Nucleus accumbens (tissue), 56 donors: Measurements from ENCODE around the gene ELMO3.

Source experiments
- DNase-seq, 56 donors: peaks; one replicate each; lab custom pipeline; 2025; lab: John Stamatoyannopoulos, UW

The ELMO3 gene

GRCh38 chr16:67193536-67193935, 5.4 kb upstream of the ELMO3 start:
- no peak for DNase-seq

GRCh38 chr16:67194260-67194659, 4.7 kb upstream of the ELMO3 start:
- no peak for DNase-seq

DNA sequence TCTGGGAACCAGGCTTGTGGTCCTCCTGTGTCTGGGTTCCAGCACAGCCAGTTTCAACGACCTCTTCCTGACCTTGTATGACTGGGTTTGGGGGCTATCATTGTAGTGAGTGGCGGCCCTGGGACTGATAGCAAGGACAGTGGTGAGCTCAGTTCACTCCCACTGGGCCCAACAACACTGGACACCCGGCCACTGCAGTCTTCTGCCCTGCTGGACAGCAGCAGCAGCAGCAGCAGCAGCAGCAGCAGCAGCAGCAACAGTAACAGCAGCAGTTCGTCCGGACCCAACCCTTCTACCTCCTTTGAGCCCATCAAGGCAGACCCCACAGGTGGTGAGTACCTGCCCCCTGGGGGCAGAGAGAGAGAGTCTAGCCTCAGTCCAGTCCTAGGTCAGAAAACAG, 3.3 kb upstream of the ELMO3 start:
- DNase-seq: no peak

GRCh38 chr16:67196881-67197280, 2.0 kb upstream of the ELMO3 start:
- DNase-seq: no peak

DNA sequence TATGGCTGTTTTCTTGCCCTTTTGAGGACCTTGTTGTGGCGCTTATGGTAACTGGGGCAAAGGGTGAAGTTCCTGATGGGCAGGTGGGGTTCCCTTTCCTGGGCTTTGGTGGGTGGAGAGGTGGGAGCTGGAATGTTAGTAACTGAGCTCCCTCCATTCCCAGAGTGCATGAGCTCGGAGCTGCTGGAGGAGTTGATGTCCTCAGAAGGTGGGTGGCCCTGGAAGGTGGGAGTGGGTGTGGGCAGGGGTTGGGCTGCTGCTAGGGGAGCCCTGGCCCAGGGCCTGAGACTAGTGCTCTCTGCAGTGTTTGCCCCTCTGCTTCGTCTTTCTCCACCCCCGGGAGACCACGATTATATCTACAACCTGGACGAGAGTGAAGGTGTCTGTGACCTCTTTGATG, 1.2 kb upstream of the ELMO3 start:
- DNase-seq: no peak

GRCh38 chr16:67198238-67198734, 645 bp upstream of the ELMO3 start:
- peak in 38 of 56 donors; percentile 11 to 68 (median 36) for DNase-seq

- DNase-seq: no peak
Measured at GRCh38 chr16:67199808-67200198, 872 bp downstream of the ELMO3 start.

DNA sequence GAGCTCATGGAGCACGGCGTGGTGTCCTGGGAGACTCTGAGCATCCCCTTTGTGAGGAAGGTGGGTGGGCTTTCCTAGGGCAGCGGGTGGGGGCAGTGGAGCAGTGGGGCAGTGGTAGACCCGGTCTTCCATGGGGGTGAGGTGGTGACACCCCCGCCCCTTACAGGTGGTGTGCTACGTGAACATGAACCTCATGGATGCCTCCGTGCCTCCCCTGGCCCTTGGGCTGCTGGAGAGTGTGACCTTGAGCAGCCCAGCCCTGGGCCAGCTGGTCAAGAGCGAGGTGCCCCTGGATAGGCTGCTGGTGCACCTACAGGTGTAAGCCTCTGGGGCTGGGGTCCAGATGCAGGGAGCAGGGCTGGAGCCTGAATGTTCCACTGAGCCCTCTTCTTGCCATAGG, 1.6 kb downstream of the ELMO3 start:
- DNase-seq: no peak

GRCh38 chr16:67201411-67202345, 2.7 kb downstream of the ELMO3 start:
- no peak for DNase-seq

- DNase-seq: no peak
Measured at GRCh38 chr16:67202426-67202825, 3.5 kb downstream of the ELMO3 start.

DNA sequence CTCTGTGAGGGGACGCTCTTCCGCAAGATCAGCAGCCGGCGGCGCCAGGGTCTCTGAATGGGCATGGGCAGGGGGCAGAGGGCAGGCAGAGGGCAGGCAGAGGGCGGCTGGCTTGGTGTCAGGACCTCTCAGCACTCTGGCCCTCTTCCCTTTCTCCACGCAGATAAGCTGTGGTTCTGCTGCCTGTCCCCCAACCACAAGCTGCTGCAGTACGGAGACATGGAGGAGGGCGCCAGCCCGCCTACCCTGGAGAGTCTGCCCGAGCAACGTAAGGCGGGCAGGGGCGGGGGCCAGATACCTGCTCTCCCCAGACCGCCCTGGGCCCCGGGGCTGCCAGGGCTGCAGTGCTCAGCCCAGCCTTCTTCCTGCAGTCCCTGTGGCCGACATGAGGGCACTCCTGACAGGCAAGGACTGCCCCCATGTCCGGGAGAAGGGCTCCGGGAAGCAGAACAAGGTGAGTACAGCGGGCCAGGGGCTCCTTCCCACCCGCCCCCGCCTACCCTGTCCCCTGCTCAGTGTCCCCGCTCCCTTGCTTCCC, 4.1 kb downstream of the ELMO3 start:
- DNase-seq: no peak

DNA sequence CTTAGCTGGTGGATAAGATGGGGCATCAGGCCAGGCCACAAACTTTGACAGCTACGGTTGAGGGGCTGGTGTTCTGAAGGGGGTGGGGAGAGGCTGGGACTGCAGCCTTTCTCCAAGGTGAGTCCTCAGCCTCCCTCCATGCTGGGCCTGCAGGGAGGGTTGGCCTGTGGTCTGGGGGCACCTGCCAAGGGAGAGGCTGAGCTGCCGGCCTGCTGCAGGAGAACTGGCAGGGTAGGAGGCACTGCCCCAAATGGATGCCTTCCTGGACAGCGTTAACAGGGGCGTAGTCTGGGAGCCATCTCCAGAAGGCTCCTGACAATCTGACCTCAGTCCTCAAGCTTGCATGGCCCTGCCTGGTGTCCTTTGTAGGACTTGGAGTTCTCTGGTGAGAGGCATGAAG, 5.1 kb downstream of the ELMO3 start:
- no peak for DNase-seq

DNA sequence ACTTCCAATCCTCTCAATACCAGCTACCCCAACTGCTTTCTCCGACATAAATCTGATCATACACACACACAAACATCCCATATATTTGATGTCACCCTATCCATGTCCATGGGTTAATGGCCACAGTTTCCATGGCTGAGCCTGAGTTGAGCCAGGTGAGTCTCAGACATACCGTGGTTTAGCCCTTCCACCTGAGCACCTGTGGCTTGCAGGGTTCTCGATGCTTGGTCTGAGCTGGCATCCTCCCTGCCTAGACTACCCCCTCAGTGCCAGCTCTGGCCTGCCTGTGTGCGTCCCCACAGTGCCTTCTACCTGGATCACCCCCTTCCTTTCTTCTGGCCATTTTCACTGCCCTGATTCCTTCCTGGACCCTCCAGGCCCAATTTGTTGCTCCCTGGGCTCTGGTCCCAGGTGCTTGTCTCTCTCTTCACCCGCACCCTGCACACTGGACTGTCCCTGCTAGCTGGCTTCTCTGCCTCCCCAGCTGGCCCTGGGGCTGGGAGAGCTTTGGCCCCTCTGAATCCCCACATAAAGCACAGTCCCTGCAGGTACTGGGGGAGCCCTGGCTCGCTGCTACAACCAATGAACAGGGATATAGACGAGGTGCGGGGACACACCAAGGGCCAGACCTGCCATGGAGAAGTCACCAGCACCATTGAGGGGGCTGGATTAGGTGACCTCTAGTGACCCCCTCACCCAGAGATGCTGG, 7.4 kb downstream of the ELMO3 start:
- no peak for DNase-seq

- no peak for DNase-seq
Measured at GRCh38 chr16:67206838-67207248, 7.9 kb downstream of the ELMO3 start.

DNA sequence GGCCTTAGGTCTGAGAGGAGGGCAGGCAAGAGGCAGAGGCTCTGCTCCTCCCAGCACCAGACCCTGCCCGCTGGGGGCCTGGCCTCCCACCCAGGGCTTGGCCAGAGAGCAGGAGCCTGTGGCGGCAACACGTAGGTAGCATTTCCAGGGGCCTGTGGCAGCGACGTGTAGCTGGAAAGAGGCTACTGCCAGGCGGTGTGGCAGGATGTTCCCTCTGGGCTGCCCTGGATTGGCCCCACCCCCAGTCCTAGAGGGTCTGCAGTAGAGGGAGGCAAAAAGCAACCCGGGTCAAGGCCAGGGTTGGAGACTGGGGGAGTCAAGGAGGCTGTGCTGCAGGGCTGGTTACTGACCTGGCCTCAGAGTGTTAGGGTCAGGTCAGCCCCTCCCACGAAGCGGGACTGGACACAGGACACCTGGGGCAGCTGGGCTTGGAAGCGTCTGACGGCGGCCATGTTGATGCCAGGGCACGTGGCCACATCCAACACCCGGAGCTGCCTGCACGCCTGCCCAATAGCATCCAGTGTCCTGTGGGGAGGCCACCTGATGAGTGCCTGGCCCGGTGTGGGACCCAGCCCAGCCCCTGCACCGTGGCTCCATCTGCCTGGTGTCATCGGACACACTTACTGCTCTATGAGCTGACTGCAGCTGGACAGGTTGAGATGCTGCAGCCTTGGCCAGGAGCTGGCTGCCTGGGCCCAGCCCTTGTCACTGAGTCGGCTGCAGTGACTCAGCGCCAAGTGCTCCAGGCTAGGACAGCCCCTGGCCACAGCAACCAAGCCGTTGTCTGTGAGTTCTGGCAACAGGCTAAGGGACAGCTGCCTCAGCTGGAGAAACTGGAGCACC, 8.5 kb downstream of the ELMO3 start:
- no peak for DNase-seq

DNA sequence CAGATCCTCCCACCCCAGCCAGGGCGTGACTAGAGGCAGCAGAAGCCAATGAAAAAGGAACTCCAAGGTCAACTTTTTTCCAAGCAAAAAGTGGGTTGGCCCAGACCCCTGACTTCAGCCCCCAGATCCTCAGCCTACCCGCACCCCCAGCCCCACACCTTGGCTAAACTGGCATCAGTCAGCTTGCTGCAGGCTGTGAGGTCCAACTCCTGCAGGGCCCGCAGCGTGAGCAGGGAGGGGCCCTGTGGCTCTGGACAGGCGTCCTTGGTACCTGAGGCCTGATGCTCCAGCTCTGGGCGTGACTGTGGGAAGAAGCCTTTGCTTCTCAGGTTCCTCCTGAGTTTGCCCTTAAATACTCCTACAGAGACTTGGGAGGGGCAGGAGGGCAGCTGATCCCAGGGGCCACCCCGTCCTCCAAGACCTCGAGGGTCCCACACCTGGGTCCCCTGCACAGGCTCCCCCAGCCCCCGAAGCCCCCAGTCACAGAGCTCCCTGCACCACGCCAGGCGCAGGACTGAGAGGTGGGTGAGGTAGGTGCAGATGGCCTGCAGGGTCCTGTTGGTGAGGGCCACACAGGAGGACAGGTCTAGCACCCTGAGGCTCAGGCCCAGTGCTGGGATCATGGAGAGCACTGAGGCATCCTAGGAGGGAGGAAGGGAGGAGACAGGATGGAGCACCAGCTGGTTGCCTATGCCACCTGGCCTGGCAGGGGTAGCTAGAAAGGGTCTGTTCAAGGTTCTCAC, 9.4 kb downstream of the ELMO3 start:
- DNase-seq: no peak

DNA sequence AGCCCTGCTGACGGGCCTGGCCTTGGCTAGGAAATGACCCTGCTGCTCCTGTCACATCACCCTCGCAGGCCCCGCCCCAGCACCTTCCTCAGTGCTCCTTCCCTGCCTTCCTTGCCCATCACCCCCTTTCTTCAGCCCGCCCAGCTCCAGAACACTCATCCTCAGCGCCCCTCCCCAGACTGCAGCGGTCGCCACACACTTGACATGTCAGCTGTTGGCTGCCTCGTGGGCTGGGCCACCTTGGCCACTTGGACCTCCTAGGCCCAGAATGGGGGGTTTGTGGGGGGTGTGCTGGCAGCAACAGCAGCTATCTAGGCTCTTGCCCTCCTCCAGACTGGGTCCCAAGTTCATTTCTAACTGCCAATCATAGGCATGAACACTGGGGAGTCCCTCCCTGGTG, 10.6 kb downstream of the ELMO3 start:
- no peak for DNase-seq

DNA sequence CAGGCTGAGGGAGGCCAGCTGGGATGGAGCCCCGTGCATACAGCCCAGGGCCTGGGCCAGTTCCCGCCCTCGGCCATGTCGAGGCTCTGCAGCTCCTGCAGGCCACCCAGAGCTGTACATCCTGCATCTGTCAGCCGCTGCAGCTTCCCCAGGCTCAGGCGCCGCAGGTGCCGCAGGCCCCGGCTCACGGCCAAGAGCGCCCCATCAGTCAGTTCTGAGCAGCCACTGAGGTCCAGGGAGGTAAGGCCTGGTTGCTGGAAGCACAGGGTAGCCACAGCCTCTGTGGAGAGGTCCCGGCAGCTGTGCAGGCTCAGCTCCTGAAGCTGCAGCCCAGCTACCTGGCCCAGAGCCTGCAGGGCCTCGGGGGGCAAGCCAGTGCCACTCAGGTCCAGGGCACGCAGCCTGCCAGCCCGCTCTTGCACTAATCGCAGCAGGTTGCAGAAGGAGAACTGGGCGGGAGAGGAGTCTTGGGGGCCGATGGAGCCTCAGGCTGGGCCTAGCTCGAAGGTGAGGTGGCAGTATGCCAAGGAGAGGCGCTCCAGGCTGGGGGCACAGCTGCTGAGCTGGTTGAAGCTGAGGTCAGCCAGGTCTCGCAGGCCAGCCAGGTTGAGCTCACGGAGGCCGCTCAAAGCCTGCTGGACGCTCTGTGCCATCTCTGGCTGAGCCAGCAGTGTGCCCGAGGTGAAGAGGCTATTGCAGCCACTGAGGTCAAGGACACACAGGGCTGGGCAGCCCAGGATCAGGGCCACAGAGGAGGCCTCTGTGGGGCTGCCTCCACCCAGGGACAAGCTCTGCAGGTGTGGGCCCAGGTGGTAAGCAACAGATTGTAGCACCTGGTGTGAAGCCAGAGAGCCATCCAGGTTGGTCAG, 11.4 kb downstream of the ELMO3 start:
- DNase-seq: no peak

DNA sequence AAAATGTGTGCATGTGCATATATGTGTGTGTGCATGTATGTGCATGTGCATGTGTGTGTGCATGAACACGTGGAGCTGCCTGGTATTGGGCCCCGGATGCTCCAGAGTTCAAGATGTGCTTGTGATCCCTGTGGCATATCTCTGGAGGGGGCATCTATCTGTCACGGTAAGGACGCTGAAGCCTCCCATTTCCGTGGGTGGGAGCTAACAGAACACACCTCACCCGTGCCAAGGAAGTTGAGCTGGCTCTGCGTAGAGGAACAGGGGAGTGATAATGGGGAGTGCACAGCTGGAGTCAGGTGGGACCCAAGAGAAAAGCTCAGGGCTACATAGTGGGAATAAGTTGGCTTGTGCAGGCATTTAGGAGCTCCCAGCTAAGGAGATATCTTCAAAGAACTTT, 12.7 kb downstream of the ELMO3 start:
- peak in 10 of 56 donors; percentile 10 to 45 (median 26) for DNase-seq
